Measurements from ENCODE around the gene IL1B. TPM values are rescaled to one million over a fixed set of nuclear protein-coding genes. Genes with fewer than 3 reads are reported as not detected.

The IL1B gene
- total and polyA plus RNA-seq, 2 donors (not counting 3 experiments of a cell fraction or from before 2014, with no cell fraction given) = 0.25 TPM; not detected in 1

DNA sequence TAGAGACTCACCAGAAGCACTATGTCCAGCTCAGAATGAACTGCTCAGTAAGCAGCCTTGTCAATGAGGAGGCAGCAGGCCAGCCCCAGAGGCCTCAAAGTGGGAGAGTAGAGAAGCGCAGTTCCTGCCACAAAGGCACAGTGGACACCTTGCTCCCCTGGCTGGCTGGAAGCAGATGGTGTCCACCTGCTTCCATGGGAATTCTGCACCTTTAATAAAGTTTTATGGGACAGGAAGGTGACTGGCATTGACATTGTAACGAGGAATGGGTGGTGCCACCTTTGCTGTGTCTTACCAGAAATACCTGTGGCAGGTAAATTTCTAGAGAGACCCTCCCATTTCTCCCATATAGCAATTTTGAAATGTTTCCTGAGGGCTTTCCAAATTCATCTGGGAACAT lies 6.7 kb upstream of the IL1B start:
- no peak overlapping the region for H3K9ac ChIP-seq (replicated peaks; ENCODE audit: extremely low read depth, insufficient read depth, low read length)
- no peaks in the 10 kb centered on the region for H3K36me3 ChIP-seq (ENCODE audit: control insufficient read depth in 2 of 2, extremely low read depth in 1 of 2, insufficient read depth in 2 of 2, low read length in 2 of 2)
- intact Hi-C loops (cut with micrococcal nuclease) (no loop called here), dilution Hi-C loops (cut with MboI; ENCODE audit: extremely low pct_ligation_motif_present, low sequenced_read_pairs) (no loop called here)
- H3K4me1 ChIP-seq (ENCODE audit: control insufficient read depth, extremely low read depth, insufficient read depth, low read length) = no peaks in the 10 kb centered on the region
- TF ChIP-seq, protein P1, sequence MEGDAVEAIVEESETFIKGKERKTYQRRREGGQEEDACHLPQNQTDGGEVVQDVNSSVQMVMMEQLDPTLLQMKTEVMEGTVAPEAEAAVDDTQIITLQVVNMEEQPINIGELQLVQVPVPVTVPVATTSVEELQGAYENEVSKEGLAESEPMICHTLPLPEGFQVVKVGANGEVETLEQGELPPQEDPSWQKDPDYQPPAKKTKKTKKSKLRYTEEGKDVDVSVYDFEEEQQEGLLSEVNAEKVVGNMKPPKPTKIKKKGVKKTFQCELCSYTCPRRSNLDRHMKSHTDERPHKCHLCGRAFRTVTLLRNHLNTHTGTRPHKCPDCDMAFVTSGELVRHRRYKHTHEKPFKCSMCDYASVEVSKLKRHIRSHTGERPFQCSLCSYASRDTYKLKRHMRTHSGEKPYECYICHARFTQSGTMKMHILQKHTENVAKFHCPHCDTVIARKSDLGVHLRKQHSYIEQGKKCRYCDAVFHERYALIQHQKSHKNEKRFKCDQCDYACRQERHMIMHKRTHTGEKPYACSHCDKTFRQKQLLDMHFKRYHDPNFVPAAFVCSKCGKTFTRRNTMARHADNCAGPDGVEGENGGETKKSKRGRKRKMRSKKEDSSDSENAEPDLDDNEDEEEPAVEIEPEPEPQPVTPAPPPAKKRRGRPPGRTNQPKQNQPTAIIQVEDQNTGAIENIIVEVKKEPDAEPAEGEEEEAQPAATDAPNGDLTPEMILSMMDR (IDR thresholded peaks at IDR 0.05; ENCODE audit: extremely low read depth in 1 of 2, insufficient read depth in 1 of 2, low read depth in 1 of 2, low read length in 2 of 2) = no peak
- TF ChIP-seq GATA2 (IDR thresholded peaks at IDR 0.05; ENCODE audit: insufficient read depth, insufficient read length, low read depth, low read length) = no peak
- TF ChIP-seq FOS (IDR thresholded peaks at IDR 0.05; ENCODE audit: borderline replicate concordance, insufficient read depth, low read length) = no peak
- TF ChIP-seq MYC (IDR thresholded peaks at IDR 0.05; ENCODE audit: low read depth, low read length) = no peak
- TF ChIP-seq POLR2AphosphoS5 (IDR thresholded peaks at IDR 0.05; ENCODE audit: insufficient read depth, low read depth, low read length) = no peak
- TF ChIP-seq JUN (IDR thresholded peaks at IDR 0.05; ENCODE audit: borderline replicate concordance, insufficient read depth, insufficient read length, low read depth) = no peak
- TF ChIP-seq EZH2 (IDR thresholded peaks at IDR 0.05; ENCODE audit: borderline replicate concordance, low read depth, low read length, severe bottlenecking) = no peak
- TF ChIP-seq, protein P2, sequence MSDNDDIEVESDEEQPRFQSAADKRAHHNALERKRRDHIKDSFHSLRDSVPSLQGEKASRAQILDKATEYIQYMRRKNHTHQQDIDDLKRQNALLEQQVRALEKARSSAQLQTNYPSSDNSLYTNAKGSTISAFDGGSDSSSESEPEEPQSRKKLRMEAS (IDR thresholded peaks at IDR 0.05; ENCODE audit: insufficient read depth, insufficient read length) = no peak
- TF ChIP-seq POLR2A (IDR thresholded peaks at IDR 0.05; ENCODE audit: low read depth, low read length) = no peak
- FAIRE-seq (no peak), DNase-seq (ENCODE audit: low read depth, low spot score) (no peak)
- CTCF ChIA-PET = interaction anchor here (1.1 to 1.3 kb wide), 2 partner anchors 8 to 42 kb away, joined by 3 to 4 read pairs; no protein-coding TSS in a partner anchor
- H3K4me2 ChIP-seq (ENCODE audit: insufficient read depth, low read length) = no peak overlapping the region
- H4K20me1 ChIP-seq (replicated peaks; ENCODE audit: control insufficient read depth, extremely low read depth, insufficient read depth, low read length) = no peaks in the 10 kb centered on the region
- H3K79me2 ChIP-seq (ENCODE audit: control insufficient read depth, insufficient read depth, low read length) = no peaks in the 10 kb centered on the region
- no peaks in the 10 kb centered on the region for H3K9me1 ChIP-seq (replicated peaks; ENCODE audit: control insufficient read depth, extremely low read depth, insufficient read depth, low read length)
- no peak overlapping the region for H3K27ac ChIP-seq (ENCODE audit: insufficient read depth, low read depth, low read length)
- BruUV-seq (replicated peaks) = no TSS peak
- H3K27me3 ChIP-seq (ENCODE audit: control insufficient read depth in 2 of 2, insufficient read depth in 2 of 2, low read length in 2 of 2) = peaks cover 0 to 27% of the 10 kb centered on the region in 2 experiments
- POLR2A ChIA-PET = no interaction called here
- no peak overlapping the region for H2AFZ ChIP-seq (ENCODE audit: low read depth, low read length)
- H3K4me3 ChIP-seq (replicated peaks in 1 of 3; ENCODE audit: insufficient read depth in 1 of 3, low read depth in 1 of 3, low read length in 3 of 3) = no peak overlapping the region
- H3K9me3 ChIP-seq (replicated peaks; ENCODE audit: control insufficient read depth, insufficient read depth, low read length) = no peaks in the 10 kb centered on the region
